Loucy (cell line): Measurements from ENCODE around the gene ANKRD39.

Experiments
- EZH2phosphoT487 ChIP-seq: fragments of 200-600 bp; IDR thresholded peaks from 2 replicates; pipeline ENCODE4 v1.6.1; 2018; ENCODE audit warnings: antibody characterized with exemption, mild to moderate bottlenecking, moderate library complexity, borderline replicate concordance
- TF ChIP-seq, protein P1 (sequence below): fragments of 200-600 bp; sonication (generic); conservative IDR thresholded peaks from 2 replicates; pipeline ENCODE4 v1.5.1; 2014; ENCODE audit warnings: mild to moderate bottlenecking, antibody characterized with exemption, low read length

DNA sequence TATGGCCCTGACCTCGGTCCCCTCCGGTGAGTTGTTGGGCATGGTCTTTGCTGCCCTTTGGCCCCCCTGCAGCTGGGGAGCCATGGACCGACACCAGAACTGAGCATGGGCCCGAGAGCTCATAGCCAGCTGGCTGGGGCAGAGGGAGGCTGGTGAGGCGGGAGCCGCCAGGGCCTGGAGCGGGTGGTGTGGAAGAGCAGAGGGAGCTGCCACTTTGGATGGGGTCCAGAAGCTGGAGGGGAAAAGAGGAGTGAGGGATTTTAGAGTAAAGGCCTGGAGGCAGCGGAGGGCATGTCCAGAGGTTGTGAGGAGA lies 58.2 kb downstream of the ANKRD39 start:
- TF ChIP-seq, protein P1, sequence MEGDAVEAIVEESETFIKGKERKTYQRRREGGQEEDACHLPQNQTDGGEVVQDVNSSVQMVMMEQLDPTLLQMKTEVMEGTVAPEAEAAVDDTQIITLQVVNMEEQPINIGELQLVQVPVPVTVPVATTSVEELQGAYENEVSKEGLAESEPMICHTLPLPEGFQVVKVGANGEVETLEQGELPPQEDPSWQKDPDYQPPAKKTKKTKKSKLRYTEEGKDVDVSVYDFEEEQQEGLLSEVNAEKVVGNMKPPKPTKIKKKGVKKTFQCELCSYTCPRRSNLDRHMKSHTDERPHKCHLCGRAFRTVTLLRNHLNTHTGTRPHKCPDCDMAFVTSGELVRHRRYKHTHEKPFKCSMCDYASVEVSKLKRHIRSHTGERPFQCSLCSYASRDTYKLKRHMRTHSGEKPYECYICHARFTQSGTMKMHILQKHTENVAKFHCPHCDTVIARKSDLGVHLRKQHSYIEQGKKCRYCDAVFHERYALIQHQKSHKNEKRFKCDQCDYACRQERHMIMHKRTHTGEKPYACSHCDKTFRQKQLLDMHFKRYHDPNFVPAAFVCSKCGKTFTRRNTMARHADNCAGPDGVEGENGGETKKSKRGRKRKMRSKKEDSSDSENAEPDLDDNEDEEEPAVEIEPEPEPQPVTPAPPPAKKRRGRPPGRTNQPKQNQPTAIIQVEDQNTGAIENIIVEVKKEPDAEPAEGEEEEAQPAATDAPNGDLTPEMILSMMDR = no peak
- no peak for TF ChIP-seq EZH2phosphoT487
